H1 (cell line): Measurements from ENCODE around the gene GPRIN1. TPM values are rescaled to one million over a fixed set of nuclear protein-coding genes. Genes with fewer than 3 reads are reported as not detected.
A peak's percentile ranks its signal among the peaks of the same experiment; 100 is the strongest.

Experiments used
- CTCF ChIA-PET: fragments of 300-600 bp; sonication (Branson Sonifier 250); formaldehyde crosslinking; loops from one replicate; lab custom pipeline; 2021; ENCODE audit not compliant: partially characterized antibody; lab: Charles Lee
- POLR2A ChIA-PET: fragments of 300-600 bp; sonication (Branson Sonifier 250); formaldehyde crosslinking; loops from one replicate; lab custom pipeline; 2021; ENCODE audit warnings: inconsistent platforms; ENCODE audit not compliant: partially characterized antibody; lab: Charles Lee
- DNase-seq, 2 experiments: peaks; one replicate each; pipeline versions ENCODE4 v3.0.0 to v3.0.0-alpha.2; 2010 to 2022; ENCODE audit warnings: low spot score in 2 of 2, low read depth in 1 of 2, mixed read lengths in 1 of 2
- FAIRE-seq: peaks from 2 replicates; lab custom pipeline; 2011; peaks lifted over from hg19 to GRCh38; lab: Jason Lieb, UNC
- H2AFZ ChIP-seq: 2 replicates; pipeline ENCODE4 v1.8.1; 2012; ENCODE audit warnings: low read length, inconsistent platforms
- H2AK5ac ChIP-seq: 2 replicates; pipeline ENCODE4 v1.6.1; 2013; ENCODE audit warnings: low read depth, low read length
- H2BK120ac ChIP-seq: replicated peaks from 2 replicates; pipeline ENCODE3; 2013; ENCODE audit warnings: low read depth, low read length, inconsistent platforms
- H2BK12ac ChIP-seq: 2 replicates; pipeline ENCODE4 v1.6.1; 2013; ENCODE audit warnings: low read depth, low read length
- H2BK15ac ChIP-seq: 2 replicates; pipeline ENCODE4 v1.6.1; 2013; ENCODE audit warnings: low read length
- H2BK20ac ChIP-seq: 2 replicates; pipeline ENCODE4 v1.6.1; 2013; ENCODE audit warnings: low read length
- H2BK5ac ChIP-seq: 2 replicates; pipeline ENCODE4 v1.6.1; 2013; ENCODE audit warnings: low read depth, low read length
- H3K14ac ChIP-seq: 2 replicates; pipeline ENCODE4 v1.6.1; 2013; ENCODE audit warnings: inconsistent platforms; ENCODE audit not compliant: insufficient read length
- H3K18ac ChIP-seq: 2 replicates; pipeline ENCODE4 v1.6.1; 2013; ENCODE audit warnings: low read length; ENCODE audit errors: extremely low read depth
- H3K23ac ChIP-seq: 2 replicates; pipeline ENCODE4 v1.6.1; 2013; ENCODE audit warnings: inconsistent platforms; ENCODE audit not compliant: insufficient read length
- H3K23me2 ChIP-seq: 2 replicates; pipeline ENCODE4 v1.6.1; 2013; ENCODE audit warnings: low read depth, low read length
- H3K27ac ChIP-seq: 2 replicates; pipeline ENCODE4 v1.6.1; 2011; ENCODE audit warnings: low read depth, low read length, inconsistent platforms
- H3K27me3 ChIP-seq, 4 experiments: replicated peaks in 1 of 4; 1 replicate in 1 of 4; 2 replicates in 3 of 4; pipeline versions ENCODE4 v1.6.1 to v1.8.1; 2011 to 2013; ENCODE audit warnings: low read length in 3 of 4, mild to moderate bottlenecking in 3 of 4, inconsistent platforms in 2 of 4, mixed read lengths in 2 of 4, moderate library complexity in 1 of 4; ENCODE audit not compliant: control insufficient read depth in 3 of 4, insufficient read depth in 3 of 4; ENCODE audit errors: extremely low read depth in 1 of 4
- H3K36me3 ChIP-seq, 4 experiments: 2 replicates each; pipeline versions ENCODE4 v1.6.1 to v1.8.1; 2011 to 2013; ENCODE audit warnings: mild to moderate bottlenecking in 4 of 4, low read length in 3 of 4, moderate library complexity in 2 of 4, control low read depth in 1 of 4, inconsistent platforms in 1 of 4; ENCODE audit not compliant: insufficient read depth in 4 of 4, control insufficient read depth in 2 of 4
- H3K4ac ChIP-seq: replicated peaks from 2 replicates; pipeline ENCODE3; 2013; ENCODE audit warnings: low read length, low read depth, mixed read lengths, inconsistent platforms; ENCODE audit not compliant: insufficient read length
- H3K4me1 ChIP-seq, 4 experiments: replicated peaks in 1 of 4; 1 replicate in 1 of 4; 2 replicates in 3 of 4; pipeline versions ENCODE4 v1.6.1 to v1.8.1; 2011 to 2013; ENCODE audit warnings: low read length in 3 of 4, inconsistent platforms in 2 of 4, mixed read lengths in 1 of 4; ENCODE audit not compliant: insufficient read depth in 4 of 4, control insufficient read depth in 3 of 4
- H3K4me2 ChIP-seq, 2 experiments: 2 replicates each; pipeline versions ENCODE4 v1.6.1 to v1.8.1; 2011 to 2013; ENCODE audit warnings: low read depth in 2 of 2, low read length in 2 of 2, control low read depth in 1 of 2, inconsistent platforms in 1 of 2, mild to moderate bottlenecking in 1 of 2; ENCODE audit not compliant: insufficient read depth in 1 of 2
- H3K4me3 ChIP-seq, 4 experiments: fragments of 200-600, 300-600 bp in 1 of 4; sonication (generic), shearing (Covaris generic), sonication (Bioruptor Twin) in 1 of 4; 2 replicates each; pipeline versions ENCODE4 v1.5.1 to v1.8.1; 2011 to 2016; ENCODE audit warnings: low read length in 4 of 4, low read depth in 3 of 4, control low read depth in 2 of 4, inconsistent platforms in 2 of 4, mild to moderate bottlenecking in 2 of 4, mixed read lengths in 1 of 4, moderate library complexity in 1 of 4; ENCODE audit not compliant: insufficient read depth in 2 of 4; ENCODE audit errors: extremely low read depth in 1 of 4
- H3K56ac ChIP-seq: replicated peaks from 2 replicates; pipeline ENCODE3; 2013; ENCODE audit warnings: low read depth, mild to moderate bottlenecking, mixed read lengths, low read length, inconsistent platforms; ENCODE audit not compliant: insufficient read length
- H3K79me1 ChIP-seq: 2 replicates; pipeline ENCODE4 v1.6.1; 2013; ENCODE audit warnings: low read depth, low read length, control low read depth
- H3K79me2 ChIP-seq, 2 experiments: 2 replicates each; pipeline versions ENCODE4 v1.6.1 to v1.8.1; 2012 to 2013; ENCODE audit warnings: low read length in 2 of 2, mild to moderate bottlenecking in 2 of 2, inconsistent platforms in 1 of 2; ENCODE audit not compliant: insufficient read depth in 2 of 2, control insufficient read depth in 1 of 2
- H3K9ac ChIP-seq, 4 experiments: replicated peaks in 1 of 4; 1 replicate in 1 of 4; 2 replicates in 3 of 4; pipeline versions ENCODE4 v1.6.1 to v1.8.1; 2011 to 2013; ENCODE audit warnings: low read depth in 3 of 4, low read length in 3 of 4, control low read depth in 2 of 4, mild to moderate bottlenecking in 2 of 4, moderate library complexity in 2 of 4, inconsistent platforms in 1 of 4; ENCODE audit errors: extremely low read depth in 1 of 4
- H3K9me3 ChIP-seq, 2 experiments: 2 replicates each; pipeline versions ENCODE4 v1.6.1 to v1.8.1; 2012 to 2013; ENCODE audit warnings: mild to moderate bottlenecking in 2 of 2, moderate library complexity in 2 of 2, control low read depth in 1 of 2, inconsistent platforms in 1 of 2, low read depth in 1 of 2, low read length in 1 of 2, mixed read lengths in 1 of 2; ENCODE audit not compliant: insufficient read depth in 2 of 2
- H4K20me1 ChIP-seq, 2 experiments: replicated peaks in 1 of 2; 2 replicates each; pipeline versions ENCODE3 to v1.8.1; 2011 to 2013; ENCODE audit warnings: inconsistent platforms in 2 of 2, low read length in 2 of 2, mild to moderate bottlenecking in 1 of 2; ENCODE audit not compliant: insufficient read depth in 2 of 2, control insufficient read depth in 1 of 2
- H4K5ac ChIP-seq: 2 replicates; pipeline ENCODE4 v1.6.1; 2013; ENCODE audit warnings: low read length, low read depth, mixed read lengths, inconsistent platforms; ENCODE audit not compliant: insufficient read length
- H4K8ac ChIP-seq: 2 replicates; pipeline ENCODE4 v1.8.0; 2013; ENCODE audit warnings: mild to moderate bottlenecking, moderate library complexity, low read length, inconsistent platforms; ENCODE audit not compliant: insufficient read depth; ENCODE audit errors: extremely low read depth
- H4K91ac ChIP-seq: replicated peaks from 2 replicates; pipeline ENCODE3; 2013; ENCODE audit warnings: low read length, mixed read lengths, inconsistent platforms; ENCODE audit not compliant: insufficient read length
- BCL11A ChIP-seq, 2 experiments: IDR thresholded peaks; one replicate each; pipeline ENCODE4 v1.6.1; 2011; ENCODE audit warnings: low read depth in 2 of 2, low read length in 2 of 2, mild to moderate bottlenecking in 2 of 2
- EP300 ChIP-seq, 2 experiments: IDR thresholded peaks; 1 replicate in 1 of 2; 2 replicates in 1 of 2; pipeline ENCODE4 v1.6.1; 2011 to 2012; ENCODE audit warnings: low read depth in 2 of 2, low read length in 2 of 2, mild to moderate bottlenecking in 2 of 2, borderline replicate concordance in 1 of 2, inconsistent platforms in 1 of 2, moderate library complexity in 1 of 2
- SIN3A ChIP-seq, 2 experiments: IDR thresholded peaks in 1 of 2; conservative IDR thresholded peaks in 1 of 2; 2 replicates each; pipeline ENCODE4 v1.6.1; 2011 to 2012; ENCODE audit warnings: low read length in 2 of 2, improper control_type of control experiment in 1 of 2, low read depth in 1 of 2, mild to moderate bottlenecking in 1 of 2
- SP4 ChIP-seq: IDR thresholded peaks from 2 replicates; pipeline ENCODE4 v1.6.1; 2012; ENCODE audit warnings: low read length, inconsistent platforms
- SRF ChIP-seq: IDR thresholded peaks from 2 replicates; pipeline ENCODE4 v1.6.1; 2011; ENCODE audit warnings: mild to moderate bottlenecking, low read depth, low read length, moderate library complexity
- WGBS, 2 experiments: shearing (Covaris generic) in 1 of 2; methylation state at CpG; one replicate each; pipeline versions ENCODE4 v1.1.6 to v1.1.7; 2013 to 2015; ENCODE audit warnings: low lambda C conversion rate in 2 of 2, mixed read lengths in 2 of 2, inconsistent platforms in 1 of 2, low coverage in 1 of 2, missing lambda C conversion rate in 1 of 2; ENCODE audit not compliant: insufficient replicate concordance in 2 of 2, insufficient coverage in 1 of 2, insufficient read length in 1 of 2; ENCODE audit errors: extremely low coverage in 1 of 2, missing lambda C conversion rate in 1 of 2; 5-methylcytosine and 5-hydroxymethylcytosine counted together
- polyA plus RNA-seq, 7 experiments: library from polyadenylated mRNA; depleted of rRNA in 3 of 7; stranded (reverse) in 5 of 7; unstranded in 2 of 7; fragments of >200 nt in 5 of 7; fragments of 200-250 nt in 2 of 7; gene quantifications; 1 replicate in 5 of 7; 2 replicates in 1 of 7; 4 replicates in 1 of 7; pipeline versions ENCODE4 v1.2.1 to v1.2.3, GENCODE V29; 2011 to 2013; ENCODE audit warnings: missing spikeins in 2 of 7, mixed read lengths in 2 of 7
- total RNA-seq: library from RNA; stranded (reverse); fragmentation: NEBNext Ultra II Directional; extraction: Animal tissue kit (Norgen Biotek cat#: 25700); gene quantifications from 2 replicates; pipeline ENCODE4 v1.2.1, GENCODE V29; 2021

Gene GPRIN1
- total and polyA plus RNA-seq, 2 of the 8 experiments (the other 6 are each of a cell fraction or from before 2014, with no cell fraction given), result 3.3 to 12.0 TPM

GRCh38 chr5:176549871-176550270, 60.1 kb downstream of the GPRIN1 start:
- no peaks in the 10 kb centered on the region for H3K79me1 ChIP-seq
- H4K20me1 ChIP-seq, result peaks cover 0 to 1% of the 10 kb centered on the region in 2 experiments
- H2AK5ac ChIP-seq, result no peak overlapping the region
- no peak overlapping the region for H3K27ac ChIP-seq
- no peak overlapping the region for H3K56ac ChIP-seq
- TF ChIP-seq SIN3A (conservative IDR thresholded peaks at IDR 0.05 in 1 of 2, IDR thresholded peaks at IDR 0.05 in 1 of 2; ENCODE audit: low read depth in 1 of 2, low read length in 2 of 2) (no peak), SRF (no peak), EP300 (IDR thresholded peaks at IDR 0.05; ENCODE audit: borderline replicate concordance in 1 of 2, low read depth in 2 of 2, low read length in 2 of 2) (no peak), SP4 (no peak), BCL11A (IDR thresholded peaks at IDR 0.05; ENCODE audit: low read depth in 2 of 2, low read length in 2 of 2) (no peak)
- H2BK5ac ChIP-seq, result no peak overlapping the region
- peaks cover 0 to 11% (median 4%) of the 10 kb centered on the region in 4 experiments; a peak in 3 of 7 replicates for H3K4me1 ChIP-seq
- H3K23ac ChIP-seq, result no peak overlapping the region
- no peak overlapping the region for H2BK120ac ChIP-seq
- H4K91ac ChIP-seq, result no peak overlapping the region
- H3K36me3 ChIP-seq, result no peaks in the 10 kb centered on the region
- H3K27me3 ChIP-seq, result no peaks in the 10 kb centered on the region
- H2BK15ac ChIP-seq, result no peak overlapping the region
- ChIA-PET POLR2A (interaction anchor here (0.7 to 6.9 kb wide), 6 partner anchors 10 to 134 kb away, joined by 3 to 63 read pairs (median 3); partner anchors contain the start of genes CLTB and RNF44), CTCF (interaction anchor here (1.5 to 2.9 kb wide), 4 partner anchors 11 to 46 kb away, joined by 3 to 16 read pairs (median 12); no protein-coding TSS in a partner anchor)
- no peak overlapping the region for H3K14ac ChIP-seq
- no peak overlapping the region for H3K18ac ChIP-seq
- peak overlapping the region; percentile 59; the same call in 1 of the 2 replicates for H4K8ac ChIP-seq
- no peaks in the 10 kb centered on the region for H3K79me2 ChIP-seq
- H3K23me2 ChIP-seq, result no peaks in the 10 kb centered on the region
- no peak overlapping the region for H3K4me3 ChIP-seq
- H3K4ac ChIP-seq, result no peak overlapping the region
- no peak overlapping the region for H4K5ac ChIP-seq
- WGBS, 2 experiments, result 85% methylated on average over 7 of the region's 7 CpGs; no CpG with 5 or more reads in 1 of the 2 experiments
- no peak overlapping the region for H2BK12ac ChIP-seq
- no peak for DNase-seq
- no peak overlapping the region for H3K9ac ChIP-seq
- H2BK20ac ChIP-seq, result no peak overlapping the region
- no peak for FAIRE-seq
- H3K4me2 ChIP-seq, result no peak overlapping the region
- H3K9me3 ChIP-seq, result no peaks in the 10 kb centered on the region
- H2AFZ ChIP-seq, result no peak overlapping the region
